GM23248 (cell line): ENCODE data around the gene GBX1. TPM values are rescaled to one million over a fixed set of nuclear protein-coding genes. Genes with fewer than 3 reads are reported as not detected.

ENCODE experiments used
- DNase-seq: peaks from one replicate; pipeline ENCODE4 v3.0.0-alpha.2; 2015
- H2AFZ ChIP-seq: fragments of 200-600 bp; sonication (generic); 2 replicates; pipeline ENCODE4 v1.6.1; 2016; ENCODE audit warnings: antibody characterized with exemption
- H3F3A ChIP-seq: fragments of 200-600 bp; sonication (generic); 2 replicates; pipeline ENCODE4 v1.6.1; 2016; ENCODE audit warnings: mild to moderate bottlenecking, antibody characterized with exemption, mixed run types; ENCODE audit not compliant: insufficient read depth
- H3K27ac ChIP-seq: fragments of 200-600 bp; sonication (generic); 2 replicates; pipeline ENCODE4 v1.5.1; 2016; ENCODE audit warnings: mild to moderate bottlenecking
- H3K27me3 ChIP-seq: fragments of 200-600 bp; sonication (generic); replicated peaks from 2 replicates; pipeline ENCODE4 v1.6.1; 2016; ENCODE audit warnings: mild to moderate bottlenecking; ENCODE audit not compliant: insufficient read depth
- H3K36me3 ChIP-seq: fragments of 200-600 bp; sonication (generic); 2 replicates; pipeline ENCODE4 v1.6.1; 2016; ENCODE audit warnings: low read depth, mild to moderate bottlenecking
- H3K4me1 ChIP-seq: fragments of 200-600 bp; sonication (generic); 2 replicates; pipeline ENCODE4 v1.6.1; 2016; ENCODE audit warnings: mild to moderate bottlenecking; ENCODE audit not compliant: insufficient read depth
- H3K4me2 ChIP-seq: fragments of 200-600 bp; sonication (generic); one replicate; pipeline ENCODE4 v1.6.1; 2016; ENCODE audit warnings: mild to moderate bottlenecking; ENCODE audit not compliant: unreplicated experiment
- H3K4me3 ChIP-seq: fragments of 200-600 bp; sonication (generic); 2 replicates; pipeline ENCODE4 v1.5.1; 2016; ENCODE audit warnings: mild to moderate bottlenecking
- H3K79me2 ChIP-seq: fragments of 200-600 bp; sonication (generic); 2 replicates; pipeline ENCODE4 v1.6.1; 2016; ENCODE audit warnings: mild to moderate bottlenecking; ENCODE audit not compliant: insufficient read depth
- H3K9ac ChIP-seq: fragments of 200-600 bp; sonication (generic); 2 replicates; pipeline ENCODE4 v1.6.1; 2016; ENCODE audit warnings: mild to moderate bottlenecking
- H3K9me2 ChIP-seq: fragments of 200-600 bp; sonication (generic); 2 replicates; pipeline ENCODE4 v1.6.1; 2016; ENCODE audit warnings: mixed run types, mild to moderate bottlenecking, moderate library complexity; ENCODE audit not compliant: insufficient read depth
- H3K9me3 ChIP-seq: fragments of 200-600 bp; sonication (generic); one replicate; pipeline ENCODE4 v1.6.1; 2017; ENCODE audit warnings: low read depth
- H4K20me1 ChIP-seq: fragments of 200-600 bp; sonication (generic); 2 replicates; pipeline ENCODE4 v1.6.0; 2016; ENCODE audit not compliant: insufficient read depth
- EZH2 ChIP-seq: fragments of 200-600 bp; sonication (generic); IDR thresholded peaks from 2 replicates; pipeline ENCODE4 v1.6.1; 2018; ENCODE audit warnings: antibody characterized with exemption, mild to moderate bottlenecking; ENCODE audit not compliant: insufficient read depth, poor library complexity, severe bottlenecking
- EZH2phosphoT487 ChIP-seq: fragments of 200-600 bp; sonication (generic); IDR thresholded peaks from 2 replicates; pipeline ENCODE4 v1.6.1; 2018; ENCODE audit warnings: antibody characterized with exemption, moderate library complexity, mild to moderate bottlenecking, low read depth; ENCODE audit not compliant: insufficient read depth
- WGBS, 2 experiments: methylation state at CpG; one replicate each; pipeline ENCODE4 v1.1.6; 2015 to 2017; ENCODE audit warnings: low lambda C conversion rate in 2 of 2, low coverage in 1 of 2; ENCODE audit errors: missing lambda C conversion rate in 2 of 2; 5-methylcytosine and 5-hydroxymethylcytosine counted together
- in situ Hi-C: fragments of 300-500 bp; cut with MboI; formaldehyde crosslinking; loops from 2 replicates; pipeline ENCODE4 v1.15.0; 2020
- polyA plus RNA-seq: library from polyadenylated mRNA; unstranded; fragments of >200 nt; fragmentation: Nextera tagmentation; extraction: Ambion mirVana; gene quantifications from 2 replicates; pipeline ENCODE4 v1.2.1, GENCODE V29; 2016
- total RNA-seq: library from RNA; depleted of rRNA; stranded (reverse); fragments of >200 nt; shearing (Covaris generic); gene quantifications from 2 replicates; pipeline ENCODE4 v1.2.3, GENCODE V29; 2014

The GBX1 gene
- total and polyA plus RNA-seq, 2 experiments from 2014 or later = not detected

GRCh38 chr7:151123822-151124464 lies 43.6 kb downstream of the GBX1 start:
- Histone ChIP-seq H3F3A (no peaks in the 10 kb centered on the region), H4K20me1 (no peaks in the 10 kb centered on the region), H3K9ac (no peak overlapping the region), H3K36me3 (peaks cover 6% of the 10 kb centered on the region), H3K9me3 (no peaks in the 10 kb centered on the region), H3K27ac (no peak overlapping the region), H3K9me2 (no peaks in the 10 kb centered on the region), H2AFZ (no peak overlapping the region), H3K4me1 (no peaks in the 10 kb centered on the region), H3K4me3 (no peak overlapping the region), H3K79me2 (peaks cover 7% of the 10 kb centered on the region; the same call in 1 of the 2 replicates), H3K4me2 (no peak overlapping the region), H3K27me3 (no peaks in the 10 kb centered on the region)
- no peak for TF ChIP-seq EZH2
- TF ChIP-seq EZH2phosphoT487 = no peak
- in situ Hi-C loops = no loop called here
- DNase-seq = peak; percentile 82
- WGBS, 2 experiments = 59 to 60% methylated on average over 24 of the region's 24 CpGs

- in situ Hi-C loops = no loop called here
- Histone ChIP-seq H3K9me2 (no peaks in the 10 kb centered on the region), H3K9me3 (no peaks in the 10 kb centered on the region), H4K20me1 (no peaks in the 10 kb centered on the region), H3K4me3 (no peak overlapping the region), H2AFZ (no peak overlapping the region), H3K79me2 (peaks cover 7% of the 10 kb centered on the region; the same call in 1 of the 2 replicates), H3K4me1 (no peaks in the 10 kb centered on the region), H3F3A (no peaks in the 10 kb centered on the region), H3K36me3 (peaks cover 6% of the 10 kb centered on the region), H3K27me3 (no peaks in the 10 kb centered on the region), H3K27ac (no peak overlapping the region), H3K9ac (no peak overlapping the region), H3K4me2 (no peak overlapping the region)
- 93 to 94% methylated on average over 32 to 50 of the region's 50 CpGs for WGBS, 2 experiments
- TF ChIP-seq EZH2 (no peak), EZH2phosphoT487 (no peak)
- no peak for DNase-seq
Observed at GRCh38 chr7:151123158-151123821, 44.2 kb downstream of the GBX1 start.

GRCh38 chr7:151122796-151123157 lies 44.7 kb downstream of the GBX1 start:
- 90 to 93% methylated on average over 23 to 29 of the region's 29 CpGs for WGBS, 2 experiments
- H3K4me3 ChIP-seq = no peak overlapping the region

GRCh38 chr7:151122276-151122675 lies 45.2 kb downstream of the GBX1 start:
- Histone ChIP-seq H3K27ac (no peak overlapping the region), H4K20me1 (no peaks in the 10 kb centered on the region), H3K27me3 (no peaks in the 10 kb centered on the region), H3K4me2 (no peak overlapping the region), H3K4me3 (no peak overlapping the region), H3K4me1 (no peaks in the 10 kb centered on the region), H2AFZ (no peak overlapping the region), H3K9me2 (no peaks in the 10 kb centered on the region), H3K9ac (no peak overlapping the region), H3K36me3 (peaks cover 6% of the 10 kb centered on the region), H3F3A (no peaks in the 10 kb centered on the region), H3K79me2 (peaks cover 11% of the 10 kb centered on the region), H3K9me3 (no peaks in the 10 kb centered on the region)
- DNase-seq = no peak
- TF ChIP-seq EZH2 = no peak
- TF ChIP-seq EZH2phosphoT487 = no peak
- in situ Hi-C loops = no loop called here
- 91% methylated on average over 6 to 24 of the region's 24 CpGs for WGBS, 2 experiments

More at GRCh38 chr7:151122796-151123157, 44.7 kb downstream of the GBX1 start:
- Histone ChIP-seq H4K20me1 (no peaks in the 10 kb centered on the region), H3K36me3 (peaks cover 6% of the 10 kb centered on the region), H3K27me3 (no peaks in the 10 kb centered on the region), H3K4me2 (no peak overlapping the region), H3K9me2 (no peaks in the 10 kb centered on the region), H3K9me3 (no peaks in the 10 kb centered on the region), H3K9ac (no peak overlapping the region), H3K79me2 (peaks cover 11% of the 10 kb centered on the region), H3K4me1 (no peaks in the 10 kb centered on the region), H3F3A (no peaks in the 10 kb centered on the region), H3K27ac (no peak overlapping the region), H2AFZ (no peak overlapping the region)
- DNase-seq = no peak
- in situ Hi-C loops = no loop called here
- TF ChIP-seq EZH2 (no peak), EZH2phosphoT487 (no peak)
